CD4-positive, alpha-beta T cell treated with Interleukin-10 for 1 hour (primary cell): ENCODE results near the gene LLGL1.
A peak's percentile ranks its signal among the peaks of the same experiment; 100 is the strongest.

ENCODE experiments used
- DNase-seq: peaks from one replicate; pipeline ENCODE4 v3.0.0-alpha.2; 2020

LLGL1 gene

DNA sequence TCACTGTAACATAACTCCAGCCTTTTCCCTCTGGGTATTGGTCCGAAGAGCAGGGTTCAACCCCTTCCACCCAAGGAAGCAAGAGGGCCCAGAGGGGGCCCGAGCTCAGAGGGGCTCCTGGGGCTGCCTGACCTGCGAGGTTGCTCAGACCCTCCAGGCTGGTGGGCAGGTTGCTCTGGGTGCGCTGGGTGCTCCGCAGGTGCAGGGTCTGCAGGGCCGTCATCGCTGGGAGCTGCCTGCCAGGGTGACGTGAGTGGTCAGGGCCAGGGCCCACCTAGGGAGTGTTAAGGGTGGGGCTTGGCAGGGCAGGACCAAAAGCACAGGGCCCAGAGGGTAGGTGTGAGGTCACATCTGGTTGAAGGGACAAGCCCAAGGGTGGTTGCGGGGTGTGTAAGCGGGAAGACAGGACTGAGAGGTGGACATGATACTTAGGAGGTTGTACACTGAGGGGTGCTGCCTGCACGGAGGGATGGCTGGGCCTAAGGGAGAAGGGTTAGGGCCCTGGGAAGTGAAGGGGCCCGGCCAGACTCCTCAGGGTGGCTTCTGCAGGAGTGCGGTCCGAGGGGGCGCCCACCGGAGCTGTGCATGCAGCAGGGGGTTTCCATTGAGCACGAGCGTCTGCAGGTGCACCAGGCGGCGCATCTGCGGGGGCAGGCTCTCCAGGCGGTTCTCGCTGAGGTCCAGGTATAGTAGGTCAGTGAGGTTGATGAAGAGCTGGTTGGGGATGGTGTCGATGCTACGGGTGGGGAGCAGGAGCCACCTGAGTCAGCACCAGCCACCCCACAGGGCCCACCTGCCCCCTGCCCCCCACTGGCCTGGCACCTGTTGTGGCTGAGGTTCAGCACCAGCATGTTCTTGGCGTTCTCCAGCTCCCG is 28.7 kb downstream of the LLGL1 start:
- no peak for DNase-seq

DNA sequence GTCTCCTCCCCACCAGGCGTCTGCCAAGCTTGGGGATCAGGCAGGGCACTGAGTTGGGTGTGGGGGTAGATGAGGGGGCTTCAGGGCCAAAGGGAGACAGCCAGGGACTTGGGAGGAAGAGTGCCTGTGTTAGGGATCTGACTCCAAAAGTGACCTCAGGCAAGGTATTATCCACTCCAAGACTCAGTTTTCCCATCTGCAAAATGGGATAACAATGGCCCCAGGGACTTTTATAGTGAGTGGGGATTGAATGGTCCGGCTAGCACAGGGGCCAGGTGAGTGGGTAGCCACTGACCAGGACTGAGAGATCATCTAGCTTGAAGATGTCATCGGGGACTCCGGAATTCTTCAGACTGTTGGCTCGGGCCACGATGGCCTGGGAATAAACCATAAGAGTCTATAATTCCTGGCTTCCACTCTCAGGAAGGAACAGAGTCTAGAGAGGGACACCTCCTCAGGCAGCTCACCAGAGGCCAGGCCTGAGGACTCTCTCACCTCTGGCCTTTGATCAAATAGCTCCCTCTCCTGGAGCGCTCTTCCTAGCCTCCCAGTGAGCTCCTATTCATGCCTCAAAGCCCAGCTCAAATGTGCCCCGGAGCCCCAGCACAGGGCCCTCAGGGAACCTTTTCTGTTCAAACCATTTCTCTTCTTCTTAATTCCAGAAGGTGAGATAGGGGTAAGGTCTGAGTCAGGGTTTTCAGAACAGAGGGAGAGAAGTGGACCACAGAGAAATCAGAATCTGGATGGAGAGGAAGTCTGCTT is 29.6 kb downstream of the LLGL1 start:
- no peak for DNase-seq

DNA sequence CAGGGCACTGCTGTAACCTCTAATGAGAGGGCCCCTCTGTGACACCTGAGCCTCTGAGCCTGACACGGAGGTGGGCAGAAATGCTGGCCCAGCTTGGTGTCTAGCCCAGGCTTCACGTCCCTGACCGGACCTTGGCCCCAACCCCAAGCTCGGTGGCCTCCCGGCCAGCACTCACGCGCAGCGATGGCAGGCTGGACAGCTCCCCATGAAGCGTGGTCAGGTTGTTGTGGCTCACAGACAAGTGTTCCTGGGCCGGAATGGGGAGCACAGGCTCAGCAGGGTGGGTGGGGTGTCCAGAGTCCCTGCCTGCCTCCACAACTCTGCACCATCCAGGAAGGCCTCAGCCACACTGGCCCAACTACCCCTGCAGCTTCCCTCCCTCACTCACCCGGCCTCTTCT is 30.9 kb downstream of the LLGL1 start:
- DNase-seq = no peak

DNA sequence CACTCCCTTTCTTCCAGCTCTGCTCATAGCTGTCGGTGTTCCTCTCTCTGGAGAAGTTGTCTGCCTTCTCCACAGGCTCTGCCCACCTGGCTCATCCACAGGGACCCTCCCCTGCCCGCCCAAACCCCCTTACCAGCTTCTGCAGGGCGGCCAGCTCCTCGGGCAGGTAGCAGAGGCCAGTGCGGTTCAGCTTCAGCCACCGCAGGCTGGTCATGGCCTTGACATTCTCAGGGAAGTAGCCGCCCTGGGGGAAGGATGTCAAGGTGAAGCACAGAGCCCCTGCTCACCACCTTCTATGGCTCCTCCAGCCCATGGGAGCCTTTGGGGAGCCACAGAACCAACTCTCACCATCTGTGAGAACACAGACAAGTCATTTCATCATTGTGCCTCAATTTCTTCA is 31.3 kb downstream of the LLGL1 start:
- no peak for DNase-seq

DNA sequence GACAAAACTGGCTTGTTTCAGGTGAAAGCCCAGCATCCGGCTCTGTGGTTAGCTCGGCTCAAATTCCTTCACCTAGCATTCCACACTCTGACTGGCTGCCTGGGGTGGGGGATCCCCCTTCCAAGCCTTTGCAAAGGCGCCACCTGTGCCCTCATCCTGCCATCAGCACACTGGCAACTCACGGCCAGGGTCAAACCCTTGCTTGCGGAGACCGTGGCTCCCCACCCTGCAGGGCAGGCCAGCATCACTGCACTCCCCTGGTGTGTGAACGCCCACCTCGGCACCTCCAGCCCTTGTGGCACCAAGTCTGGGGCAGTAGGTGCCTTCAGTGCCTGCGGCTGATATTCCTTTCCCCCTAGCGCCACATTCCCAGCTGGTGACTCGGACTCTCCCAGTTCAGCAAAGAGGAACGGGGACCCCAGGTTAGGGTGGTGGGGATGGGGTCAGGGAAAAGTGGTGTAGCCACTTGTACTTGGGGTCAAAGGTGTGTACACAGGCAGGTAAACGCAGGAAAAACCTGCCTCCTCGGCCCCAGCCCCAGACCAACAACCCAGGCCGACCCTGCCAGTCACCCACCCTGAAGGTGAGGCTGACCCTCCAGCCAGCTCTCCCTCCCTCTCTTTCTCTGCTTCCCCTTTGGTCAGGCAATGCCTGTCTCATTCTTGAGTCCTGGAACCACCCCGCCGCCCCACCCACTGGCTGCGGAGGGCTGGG is 32.0 kb downstream of the LLGL1 start:
- peak; percentile 27 for DNase-seq

GRCh38 chr17:18257982-18258355 is 32.5 kb downstream of the LLGL1 start:
- DNase-seq = peak; percentile 40

GRCh38 chr17:18258356-18259038 is 33.1 kb downstream of the LLGL1 start, which contains the start of gene FLII:
FLII (minus strand) TSS chr17:18258738; CDS start chr17:18258690, 48 bp downstream.
- DNase-seq = peak; percentile 59

- no peak for DNase-seq
Observed at GRCh38 chr17:18259621-18260331, 34.3 kb downstream of the LLGL1 start.

DNA sequence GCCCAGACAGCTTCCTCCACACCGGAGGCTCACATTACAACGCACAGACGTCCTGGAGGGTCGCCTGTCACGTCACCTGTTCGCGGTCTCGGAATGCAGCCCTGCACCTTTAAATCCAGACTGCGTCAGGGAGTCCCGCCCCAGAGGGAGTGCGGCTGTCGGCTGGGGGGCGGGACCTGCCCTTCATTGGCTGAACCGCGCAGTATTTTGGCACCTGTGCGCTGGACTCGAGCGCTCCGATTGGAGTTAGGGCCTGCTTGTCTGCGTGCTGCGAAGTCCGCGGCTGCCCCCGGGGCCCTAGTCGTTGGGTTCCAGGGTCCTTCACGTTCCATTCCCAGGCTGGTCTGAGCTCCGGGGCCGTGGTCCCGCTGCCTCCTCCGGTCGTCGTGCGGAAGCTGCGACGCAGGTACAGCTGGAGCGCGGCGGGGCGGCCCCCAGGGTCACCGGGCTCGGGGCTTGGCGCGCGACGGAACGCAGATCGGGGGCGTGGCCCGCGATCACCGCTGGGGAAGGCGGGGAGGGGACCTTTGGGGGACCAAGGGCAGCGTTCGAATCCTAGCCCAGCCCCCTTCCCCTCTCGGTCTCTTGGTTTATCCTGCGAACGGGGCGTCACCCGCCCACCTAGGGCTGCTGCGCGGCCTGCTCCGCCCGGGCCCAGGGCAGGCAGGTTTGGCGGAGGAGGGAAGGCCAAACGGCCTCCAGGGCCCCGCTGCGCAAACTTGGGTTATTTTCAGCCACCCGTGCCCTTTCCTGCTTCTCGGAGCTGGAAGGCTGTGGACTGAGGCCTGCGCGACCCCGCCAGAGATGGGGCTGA is 35.1 kb downstream of the LLGL1 start, which contains the start of gene MIEF2:
TSS of gene MIEF2 (plus strand) at position 331 of the 814 bp plus-strand sequence. CDS start 2,059 bp downstream, outside the sequence.
- peak; percentile 94 for DNase-seq

- no peak for DNase-seq
Observed at GRCh38 chr17:18261146-18261515, 35.7 kb downstream of the LLGL1 start.

- no peak for DNase-seq
Observed at GRCh38 chr17:18261659-18262058, 36.2 kb downstream of the LLGL1 start.

GRCh38 chr17:18262111-18262510 is 36.7 kb downstream of the LLGL1 start:
- DNase-seq = no peak

- no peak for DNase-seq
Observed at GRCh38 chr17:18262641-18263040, 37.2 kb downstream of the LLGL1 start.

DNA sequence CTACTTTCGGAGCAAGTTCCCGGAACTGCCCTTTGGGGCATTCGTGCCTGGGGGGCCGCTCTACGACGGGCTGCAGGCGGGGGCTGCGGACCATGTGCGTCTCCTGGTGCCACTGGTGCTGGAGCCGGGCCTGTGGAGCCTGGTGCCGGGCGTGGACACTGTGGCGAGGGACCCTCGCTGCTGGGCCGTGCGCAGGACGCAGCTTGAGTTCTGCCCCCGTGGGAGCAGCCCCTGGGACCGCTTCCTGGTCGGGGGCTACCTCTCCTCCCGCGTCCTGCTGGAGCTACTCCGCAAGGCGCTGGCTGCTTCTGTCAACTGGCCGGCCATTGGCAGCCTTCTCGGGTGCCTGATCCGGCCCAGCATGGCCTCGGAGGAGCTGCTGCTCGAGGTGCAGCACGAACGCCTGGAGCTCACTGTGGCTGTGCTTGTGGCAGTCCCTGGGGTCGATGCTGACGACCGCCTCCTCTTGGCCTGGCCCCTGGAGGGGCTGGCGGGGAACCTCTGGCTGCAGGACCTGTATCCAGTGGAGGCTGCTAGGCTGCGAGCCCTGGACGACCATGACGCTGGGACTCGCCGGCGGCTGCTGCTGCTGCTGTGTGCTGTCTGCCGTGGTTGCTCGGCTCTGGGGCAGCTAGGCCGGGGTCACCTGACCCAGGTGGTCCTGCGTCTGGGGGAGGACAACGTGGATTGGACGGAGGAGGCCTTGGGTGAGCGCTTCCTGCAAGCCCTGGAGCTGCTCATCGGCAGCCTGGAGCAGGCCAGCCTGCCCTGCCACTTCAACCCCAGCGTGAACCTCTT is 38.6 kb downstream of the LLGL1 start:
- no peak for DNase-seq

- DNase-seq = no peak
Observed at GRCh38 chr17:18267366-18267765, 41.9 kb downstream of the LLGL1 start.

- no peak for DNase-seq
Observed at GRCh38 chr17:18267927-18268711, 42.7 kb downstream of the LLGL1 start.

GRCh38 chr17:18270046-18270931 is 44.9 kb downstream of the LLGL1 start:
- DNase-seq = no peak

- DNase-seq = no peak
Observed at GRCh38 chr17:18277076-18277475, 51.6 kb downstream of the LLGL1 start.
